ENCODE measurements around the gene NINJ1. TPM values are rescaled to one million over a fixed set of nuclear protein-coding genes. Genes with fewer than 3 reads are reported as not detected.

Gene NINJ1
- polyA plus RNA-seq, 1 of the 3 experiments (the other 2 are of a cell fraction) = 31.7 TPM

DNA sequence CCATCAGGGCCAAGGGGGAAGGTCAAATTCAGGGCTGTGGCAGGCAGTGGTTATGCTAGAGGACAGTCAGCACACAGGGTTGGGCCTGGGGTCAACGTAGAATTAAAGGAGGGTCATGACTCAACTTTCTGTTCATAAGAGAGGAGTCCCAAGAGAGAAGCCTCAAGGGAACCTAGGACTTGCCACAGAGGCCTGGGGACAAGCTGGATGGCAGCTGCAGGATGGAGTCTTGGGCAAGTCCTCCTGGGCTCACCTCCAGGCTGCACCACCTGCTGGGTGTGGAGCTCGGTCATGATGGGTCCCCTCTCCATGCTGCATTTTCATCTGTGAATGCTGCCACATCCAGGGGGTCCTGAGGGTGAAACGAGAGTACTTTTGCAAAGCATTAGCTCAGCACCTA lies 40.9 kb upstream of the NINJ1 start (continued):
- TF ChIP-seq IRF3 (IDR thresholded peaks at IDR 0.05; ENCODE audit: low read depth, low read length) = no peak
- TF ChIP-seq MXI1 (IDR thresholded peaks at IDR 0.05; ENCODE audit: low read depth, low read length) = no peak
- TF ChIP-seq FOXM1 (IDR thresholded peaks at IDR 0.05; ENCODE audit: low read depth) = no peak
- no peak for TF ChIP-seq RCOR1 (IDR thresholded peaks at IDR 0.05; ENCODE audit: low read length)
- no peak for TF ChIP-seq GABPA (IDR thresholded peaks at IDR 0.05; ENCODE audit: low read depth)
- TF ChIP-seq FOSL2 (IDR thresholded peaks at IDR 0.05; ENCODE audit: borderline replicate concordance, low read depth) = no peak
- no peak for TF ChIP-seq RAD21 (IDR thresholded peaks at IDR 0.05; ENCODE audit: low read length)
- no peak for TF ChIP-seq REST (IDR thresholded peaks at IDR 0.05; ENCODE audit: low read depth, low read length)

DNA sequence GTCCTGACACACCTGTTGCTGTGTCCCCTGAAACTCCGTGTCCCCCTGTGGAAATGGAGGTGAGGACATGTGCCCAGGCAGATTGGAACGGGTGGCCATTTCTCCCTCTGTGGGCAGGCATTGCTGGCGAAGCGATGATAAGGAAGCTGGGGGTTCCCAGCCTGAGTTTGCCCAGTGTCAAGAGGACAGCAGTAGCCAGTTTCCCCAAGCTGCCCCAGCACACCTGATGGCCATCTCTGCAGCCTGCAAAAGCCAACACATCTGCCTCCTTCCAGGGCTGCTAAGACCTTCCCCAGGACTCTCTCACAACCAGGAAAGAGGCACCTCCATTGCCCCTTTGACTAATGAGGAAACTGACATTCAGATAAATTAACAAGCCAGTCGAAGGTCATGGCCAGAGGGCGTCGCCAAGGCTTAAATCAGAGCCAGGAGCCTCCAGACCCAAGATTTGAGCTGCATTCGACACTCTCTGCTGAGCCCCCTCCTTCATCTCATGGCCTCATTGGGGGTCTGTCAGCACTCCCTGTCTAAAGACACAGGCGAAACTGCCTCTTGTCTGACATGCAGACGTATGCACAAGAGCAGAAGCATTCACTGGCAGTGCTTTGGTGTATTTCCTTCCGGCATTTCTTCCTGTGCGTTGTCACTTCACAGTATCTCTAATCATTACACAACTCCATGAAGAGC lies 39.5 kb upstream of the NINJ1 start:
- no peak for DNase-seq
- TF ChIP-seq PBX3 (IDR thresholded peaks at IDR 0.05) = no peak
- no peak for TF ChIP-seq GABPA (IDR thresholded peaks at IDR 0.05; ENCODE audit: low read depth)
- no peak for TF ChIP-seq EP300 (IDR thresholded peaks at IDR 0.05; ENCODE audit: borderline replicate concordance in 1 of 2, low read depth in 1 of 2, low read length in 1 of 2)
- no peak for TF ChIP-seq MEF2A (IDR thresholded peaks at IDR 0.05; ENCODE audit: borderline replicate concordance, low read depth)
- no peak for TF ChIP-seq RFX5 (IDR thresholded peaks at IDR 0.05; ENCODE audit: low read length)
- TF ChIP-seq SIN3A (IDR thresholded peaks at IDR 0.05; ENCODE audit: borderline replicate concordance, low read depth, low read length) = no peak
- no peak for TF ChIP-seq MXI1 (IDR thresholded peaks at IDR 0.05; ENCODE audit: low read depth, low read length)
- no peak for TF ChIP-seq NRF1 (IDR thresholded peaks at IDR 0.05; ENCODE audit: low read depth, low read length)
- no peak for TF ChIP-seq YY1 (IDR thresholded peaks at IDR 0.05; ENCODE audit: low read depth)
- TF ChIP-seq POLR2AphosphoS5 (IDR thresholded peaks at IDR 0.05; ENCODE audit: low read depth, low read length) = no peak
- no peak for TF ChIP-seq NFIC (IDR thresholded peaks at IDR 0.05; ENCODE audit: borderline replicate concordance)
- no peak for TF ChIP-seq FOXM1 (IDR thresholded peaks at IDR 0.05; ENCODE audit: low read depth)
- no peak for TF ChIP-seq FOSL2 (IDR thresholded peaks at IDR 0.05; ENCODE audit: borderline replicate concordance, low read depth)
- no peak for TF ChIP-seq JUND (IDR thresholded peaks at IDR 0.05)
- no peak for TF ChIP-seq ELF1 (IDR thresholded peaks at IDR 0.05)
- no peak for TF ChIP-seq TEAD4 (IDR thresholded peaks at IDR 0.05; ENCODE audit: borderline replicate concordance, insufficient read depth)
- TF ChIP-seq RAD21 (IDR thresholded peaks at IDR 0.05; ENCODE audit: low read length) = no peak
- no peak overlapping the region for H3K27ac ChIP-seq (ENCODE audit: low read depth in 2 of 2, low read length in 1 of 2)
- H2AFZ ChIP-seq (ENCODE audit: low read depth) = no peak overlapping the region
- no peaks in the 10 kb centered on the region for H3F3A ChIP-seq (replicated peaks; ENCODE audit: insufficient read depth)
- H3K36me3 ChIP-seq (replicated peaks in 1 of 2; ENCODE audit: control insufficient read depth in 1 of 2, insufficient read depth in 2 of 2, low read length in 1 of 2) = no peaks in the 10 kb centered on the region
- no peaks in the 10 kb centered on the region for H4K20me1 ChIP-seq (ENCODE audit: insufficient read depth)
- H3K9me2 ChIP-seq = no peaks in the 10 kb centered on the region
- no peaks in the 10 kb centered on the region for H3K27me3 ChIP-seq (ENCODE audit: insufficient read depth)
- ChIA-PET CTCF (interaction anchor here (0.6 to 1.2 kb wide), 2 partner anchors 19 to 984 kb away, joined by 3 to 4 read pairs; no protein-coding TSS in a partner anchor), POLR2A (no interaction called here)
- no peaks in the 10 kb centered on the region for H3K79me2 ChIP-seq (ENCODE audit: insufficient read depth)
- H3K9ac ChIP-seq = no peak overlapping the region
- no peak overlapping the region for H3K4me3 ChIP-seq (ENCODE audit: low read depth in 2 of 2, low read length in 1 of 2)
- WGBS (ENCODE audit: low lambda C conversion rate) = 62% methylated on average over 5 of the region's 12 CpGs
- no peak overlapping the region for H3K4me2 ChIP-seq
- H3K4me1 ChIP-seq (ENCODE audit: control insufficient read depth in 1 of 2, insufficient read depth in 2 of 2, low read depth in 1 of 2, low read length in 1 of 2) = peaks cover 0 to 16% of the 10 kb centered on the region in 2 experiments; a peak in 1 of 4 replicates
- H3K9me3 ChIP-seq = no peaks in the 10 kb centered on the region

All from SK-N-SH (cell line).